ENCODE data around the gene TRAPPC10. TPM values are rescaled to one million over a fixed set of nuclear protein-coding genes. Genes with fewer than 3 reads are reported as not detected.
"Not testable (repeated sequence)": the region's sequence is repeated elsewhere in the genome, so short reads cannot be mapped to it uniquely, and the experiment has no call there.

Gene TRAPPC10
- total RNA-seq, 1 donor from 2014 or later: 48.4 TPM

- H3K4me3 Mint-ChIP-seq (ENCODE audit: unreplicated experiment); H3K27me3 Mint-ChIP-seq (ENCODE audit: unreplicated experiment); H3K27ac Mint-ChIP-seq (ENCODE audit: unreplicated experiment); H3K4me1 Mint-ChIP-seq (ENCODE audit: low read depth, unreplicated experiment); H3K36me3 Mint-ChIP-seq (ENCODE audit: unreplicated experiment); H3K9me3 Mint-ChIP-seq (ENCODE audit: unreplicated experiment): not testable (repeated sequence)
- peak; percentile 21 for DNase-seq
These were observed 101.7 kb downstream of the TRAPPC10 start for GRCh38 chr21:44113702-44114371.

GRCh38 chr21:44122131-44122530 is 110.0 kb downstream of the TRAPPC10 start:
- H3K36me3 Mint-ChIP-seq (ENCODE audit: unreplicated experiment); H3K27me3 Mint-ChIP-seq (ENCODE audit: unreplicated experiment); H3K4me3 Mint-ChIP-seq (ENCODE audit: unreplicated experiment); DNase-seq; H3K27ac Mint-ChIP-seq (ENCODE audit: unreplicated experiment); H3K4me1 Mint-ChIP-seq (ENCODE audit: low read depth, unreplicated experiment); H3K9me3 Mint-ChIP-seq (ENCODE audit: unreplicated experiment): not testable (repeated sequence)

- not testable (repeated sequence) for H3K27ac Mint-ChIP-seq (ENCODE audit: unreplicated experiment); H3K9me3 Mint-ChIP-seq (ENCODE audit: unreplicated experiment); H3K4me1 Mint-ChIP-seq (ENCODE audit: low read depth, unreplicated experiment); DNase-seq; H3K36me3 Mint-ChIP-seq (ENCODE audit: unreplicated experiment); H3K27me3 Mint-ChIP-seq (ENCODE audit: unreplicated experiment); H3K4me3 Mint-ChIP-seq (ENCODE audit: unreplicated experiment)
These were observed 115.7 kb downstream of the TRAPPC10 start for GRCh38 chr21:44127827-44128226.

GRCh38 chr21:44133715-44134057 is 121.6 kb downstream of the TRAPPC10 start:
- not testable (repeated sequence) for H3K36me3 Mint-ChIP-seq (ENCODE audit: unreplicated experiment)

GRCh38 chr21:44134732-44135131 is 122.6 kb downstream of the TRAPPC10 start:
- H3K9me3 Mint-ChIP-seq (ENCODE audit: unreplicated experiment); H3K4me3 Mint-ChIP-seq (ENCODE audit: unreplicated experiment); DNase-seq; H3K36me3 Mint-ChIP-seq (ENCODE audit: unreplicated experiment); H3K27me3 Mint-ChIP-seq (ENCODE audit: unreplicated experiment); H3K4me1 Mint-ChIP-seq (ENCODE audit: low read depth, unreplicated experiment); H3K27ac Mint-ChIP-seq (ENCODE audit: unreplicated experiment): not testable (repeated sequence)

More at GRCh38 chr21:44133715-44134057, 121.6 kb downstream of the TRAPPC10 start:
- H3K27ac Mint-ChIP-seq (ENCODE audit: unreplicated experiment); H3K4me1 Mint-ChIP-seq (ENCODE audit: low read depth, unreplicated experiment); DNase-seq; H3K4me3 Mint-ChIP-seq (ENCODE audit: unreplicated experiment); H3K9me3 Mint-ChIP-seq (ENCODE audit: unreplicated experiment); H3K27me3 Mint-ChIP-seq (ENCODE audit: unreplicated experiment): not testable (repeated sequence)

- H3K27me3 Mint-ChIP-seq (ENCODE audit: unreplicated experiment); H3K9me3 Mint-ChIP-seq (ENCODE audit: unreplicated experiment); DNase-seq; H3K27ac Mint-ChIP-seq (ENCODE audit: unreplicated experiment); H3K4me3 Mint-ChIP-seq (ENCODE audit: unreplicated experiment); H3K36me3 Mint-ChIP-seq (ENCODE audit: unreplicated experiment); H3K4me1 Mint-ChIP-seq (ENCODE audit: low read depth, unreplicated experiment): not testable (repeated sequence)
These were observed 125.9 kb downstream of the TRAPPC10 start for GRCh38 chr21:44138039-44138438.

- not testable (repeated sequence) for H3K36me3 Mint-ChIP-seq (ENCODE audit: unreplicated experiment); H3K4me3 Mint-ChIP-seq (ENCODE audit: unreplicated experiment); H3K27me3 Mint-ChIP-seq (ENCODE audit: unreplicated experiment); H3K4me1 Mint-ChIP-seq (ENCODE audit: low read depth, unreplicated experiment); H3K9me3 Mint-ChIP-seq (ENCODE audit: unreplicated experiment); H3K27ac Mint-ChIP-seq (ENCODE audit: unreplicated experiment); DNase-seq
These were observed 127.9 kb downstream of the TRAPPC10 start for GRCh38 chr21:44139787-44140551.

GRCh38 chr21:44140552-44140932 is 128.4 kb downstream of the TRAPPC10 start:
- H3K4me3 Mint-ChIP-seq (ENCODE audit: unreplicated experiment); H3K27ac Mint-ChIP-seq (ENCODE audit: unreplicated experiment); H3K4me1 Mint-ChIP-seq (ENCODE audit: low read depth, unreplicated experiment); H3K27me3 Mint-ChIP-seq (ENCODE audit: unreplicated experiment); H3K9me3 Mint-ChIP-seq (ENCODE audit: unreplicated experiment); H3K36me3 Mint-ChIP-seq (ENCODE audit: unreplicated experiment); DNase-seq: not testable (repeated sequence)

GRCh38 chr21:44142470-44142869 is 130.4 kb downstream of the TRAPPC10 start:
- not testable (repeated sequence) for H3K4me3 Mint-ChIP-seq (ENCODE audit: unreplicated experiment); H3K27ac Mint-ChIP-seq (ENCODE audit: unreplicated experiment); H3K36me3 Mint-ChIP-seq (ENCODE audit: unreplicated experiment); H3K9me3 Mint-ChIP-seq (ENCODE audit: unreplicated experiment); H3K4me1 Mint-ChIP-seq (ENCODE audit: low read depth, unreplicated experiment); H3K27me3 Mint-ChIP-seq (ENCODE audit: unreplicated experiment)
- DNase-seq: peak; percentile 10

GRCh38 chr21:44143380-44143779 is 131.3 kb downstream of the TRAPPC10 start:
- not testable (repeated sequence) for H3K27me3 Mint-ChIP-seq (ENCODE audit: unreplicated experiment); H3K4me1 Mint-ChIP-seq (ENCODE audit: low read depth, unreplicated experiment); H3K36me3 Mint-ChIP-seq (ENCODE audit: unreplicated experiment); H3K27ac Mint-ChIP-seq (ENCODE audit: unreplicated experiment); H3K9me3 Mint-ChIP-seq (ENCODE audit: unreplicated experiment); H3K4me3 Mint-ChIP-seq (ENCODE audit: unreplicated experiment)
- DNase-seq: peak; percentile 5

GRCh38 chr21:44143996-44144395 is 131.9 kb downstream of the TRAPPC10 start:
- H3K9me3 Mint-ChIP-seq (ENCODE audit: unreplicated experiment); H3K27ac Mint-ChIP-seq (ENCODE audit: unreplicated experiment); H3K4me3 Mint-ChIP-seq (ENCODE audit: unreplicated experiment): not testable (repeated sequence)

GRCh38 chr21:44144784-44145602 is 132.9 kb downstream of the TRAPPC10 start:
- H3K9me3 Mint-ChIP-seq (ENCODE audit: unreplicated experiment); H3K27ac Mint-ChIP-seq (ENCODE audit: unreplicated experiment); H3K36me3 Mint-ChIP-seq (ENCODE audit: unreplicated experiment); H3K4me3 Mint-ChIP-seq (ENCODE audit: unreplicated experiment); H3K4me1 Mint-ChIP-seq (ENCODE audit: low read depth, unreplicated experiment); DNase-seq; H3K27me3 Mint-ChIP-seq (ENCODE audit: unreplicated experiment): not testable (repeated sequence)

More at GRCh38 chr21:44143996-44144395, 131.9 kb downstream of the TRAPPC10 start:
- H3K4me1 Mint-ChIP-seq (ENCODE audit: low read depth, unreplicated experiment); H3K27me3 Mint-ChIP-seq (ENCODE audit: unreplicated experiment); H3K36me3 Mint-ChIP-seq (ENCODE audit: unreplicated experiment): not testable (repeated sequence)
- peak; percentile 8 for DNase-seq
